Stimulated activated CD8-positive, alpha-beta memory T cell treated with anti-CD3 and anti-CD28 coated beads, Interleukin-2, amount 100 ng/mL, for 48 hours (primary cell): ENCODE data around the gene SHC3.

Source experiments
- DNase-seq, 2 donors: peaks; one replicate each; pipeline ENCODE4 v3.0.0-alpha.2; 2020; ENCODE audit warnings: low read depth in 2 of 2

The SHC3 gene

GRCh38 chr9:89052470-89053097 lies 126.0 kb downstream of the SHC3 start:
- DNase-seq: no peak

GRCh38 chr9:89051421-89052025 lies 127.1 kb downstream of the SHC3 start:
- no peak for DNase-seq

DNA sequence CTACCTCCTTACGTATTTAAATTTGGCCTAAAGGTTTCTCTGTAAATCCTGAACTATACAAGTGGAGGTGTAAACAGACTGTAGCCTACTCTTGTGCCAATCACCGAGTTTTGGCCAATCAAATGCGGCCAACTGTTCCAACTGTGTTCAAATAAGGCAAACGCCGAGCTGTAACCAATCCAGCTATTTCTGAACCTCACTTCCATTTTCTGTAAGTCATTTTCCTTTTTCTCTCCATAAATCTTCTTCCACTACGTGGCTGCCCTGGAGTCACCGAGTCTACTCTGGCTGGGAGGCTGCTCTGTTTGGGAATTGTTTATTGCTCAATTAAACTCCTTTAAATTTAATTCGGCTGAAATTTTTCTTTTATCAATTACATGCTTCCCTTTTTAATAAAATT lies 129.0 kb downstream of the SHC3 start:
- DNase-seq: no peak

DNA sequence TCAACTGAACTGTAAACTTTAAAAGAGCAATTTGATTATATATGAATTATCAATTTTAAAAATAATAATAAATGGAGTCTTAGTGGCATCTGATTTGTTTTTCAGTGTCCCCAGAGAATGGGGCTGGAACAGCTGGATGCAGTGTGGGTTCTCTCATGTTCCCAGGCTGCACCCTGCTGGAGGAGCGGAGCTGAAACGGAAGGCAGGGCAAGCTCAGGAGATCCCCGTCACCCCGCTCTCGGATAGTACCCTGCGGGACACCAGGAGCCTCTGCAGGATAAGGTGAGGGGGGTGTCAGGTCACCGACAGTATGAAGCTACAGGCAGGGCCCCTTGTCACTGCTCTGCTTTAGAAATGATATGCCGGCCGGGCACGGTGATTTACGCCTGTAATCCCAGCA lies 130.0 kb downstream of the SHC3 start:
- DNase-seq: no peak

GRCh38 chr9:89047667-89048066 lies 131.0 kb downstream of the SHC3 start:
- no peak for DNase-seq

DNA sequence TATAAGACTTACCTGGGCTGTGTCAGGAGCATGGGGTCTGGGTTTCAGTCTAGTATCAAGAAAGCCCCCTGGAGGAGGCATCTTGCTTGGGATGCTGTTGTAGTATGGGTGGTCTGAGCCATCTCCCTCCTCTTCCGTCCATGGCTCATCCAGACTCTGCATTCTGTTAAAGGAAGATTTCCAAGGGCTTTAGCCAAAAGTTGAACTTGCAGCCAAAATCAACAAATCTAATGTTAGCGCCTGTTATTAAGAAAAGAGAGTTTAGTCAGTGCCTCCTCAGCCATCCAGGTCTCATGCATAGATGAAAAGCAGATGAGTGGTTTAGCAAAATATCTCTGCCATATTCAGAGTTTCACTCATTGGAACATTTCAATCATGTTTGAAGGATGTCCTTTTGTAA lies 131.8 kb downstream of the SHC3 start:
- no peak for DNase-seq

- DNase-seq: no peak
Measured at GRCh38 chr9:89044881-89045280, 133.7 kb downstream of the SHC3 start.

DNA sequence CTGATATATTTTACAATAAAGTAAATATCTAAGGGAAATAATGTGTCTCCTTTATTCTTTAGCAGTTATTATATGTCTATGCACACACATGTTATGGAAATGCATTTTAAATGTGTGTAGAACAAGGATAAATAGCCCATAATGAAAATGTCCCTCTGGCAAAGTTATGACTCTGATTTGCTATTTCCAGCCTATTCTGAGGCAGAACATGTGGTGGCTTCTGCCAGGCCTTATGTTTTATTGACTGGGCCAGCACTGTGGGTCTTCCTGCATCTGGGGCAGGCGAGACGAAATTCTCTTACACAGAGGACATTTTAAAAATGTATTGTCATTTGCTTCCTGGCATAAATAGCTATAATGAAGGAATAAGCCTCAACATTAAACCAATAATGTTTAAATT lies 134.5 kb downstream of the SHC3 start:
- DNase-seq: no peak

DNA sequence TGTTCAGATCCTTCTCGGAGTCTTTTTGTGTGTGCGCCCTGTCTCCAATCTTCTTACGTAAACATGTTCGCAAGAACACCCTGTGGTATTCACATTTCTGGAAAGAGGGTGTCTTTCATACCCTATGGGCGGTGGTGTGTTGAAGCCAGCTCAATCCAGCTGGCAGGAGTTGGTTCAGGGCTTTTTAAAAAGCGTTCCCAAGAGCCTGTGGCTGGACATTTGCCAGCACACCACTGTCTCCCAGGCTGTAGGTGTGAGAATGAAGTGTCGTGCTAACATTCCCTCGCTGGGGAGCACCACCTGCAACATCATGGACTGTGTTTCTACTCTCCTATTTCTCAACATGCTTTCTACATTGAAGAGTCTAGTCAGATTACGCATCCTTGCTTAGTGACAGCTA lies 135.6 kb downstream of the SHC3 start:
- DNase-seq: no peak

DNA sequence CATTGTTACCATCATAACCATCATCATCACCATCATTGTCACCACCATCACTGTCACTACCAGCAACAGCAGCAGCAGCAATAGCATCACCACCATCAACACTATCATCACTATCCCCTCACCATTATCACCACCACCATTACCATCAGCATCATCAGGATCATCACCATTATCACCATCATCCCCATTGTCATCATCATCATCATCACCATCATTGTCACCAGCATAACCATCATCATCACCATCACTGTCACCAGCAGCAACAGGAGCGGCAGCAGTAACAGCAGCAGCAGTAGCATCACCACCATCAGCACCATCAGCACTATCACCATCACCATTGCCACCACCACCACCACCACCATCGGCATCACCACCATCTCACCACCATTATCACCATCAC lies 139.0 kb downstream of the SHC3 start:
- no peak for DNase-seq

DNA sequence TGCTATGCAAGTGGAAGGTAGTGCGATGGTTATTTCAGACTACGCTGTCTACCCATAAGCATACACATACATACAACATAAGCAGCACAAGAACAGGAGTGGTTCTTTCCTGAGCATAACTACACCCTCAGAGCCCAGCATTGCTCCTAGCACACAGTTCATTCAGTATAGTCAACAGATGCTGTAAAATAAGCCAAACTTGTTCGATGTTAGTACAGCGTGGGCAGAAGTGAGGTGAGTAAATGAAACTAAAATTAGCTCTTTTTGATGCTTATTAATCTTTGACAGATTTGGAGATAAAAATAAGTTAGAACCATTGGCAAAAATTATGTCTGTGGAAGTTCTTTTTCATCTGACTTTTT lies 139.5 kb downstream of the SHC3 start:
- DNase-seq: no peak

- DNase-seq: no peak
Measured at GRCh38 chr9:89038382-89039103, 140.1 kb downstream of the SHC3 start.

- no peak for DNase-seq
Measured at GRCh38 chr9:89037891-89038290, 140.7 kb downstream of the SHC3 start.

DNA sequence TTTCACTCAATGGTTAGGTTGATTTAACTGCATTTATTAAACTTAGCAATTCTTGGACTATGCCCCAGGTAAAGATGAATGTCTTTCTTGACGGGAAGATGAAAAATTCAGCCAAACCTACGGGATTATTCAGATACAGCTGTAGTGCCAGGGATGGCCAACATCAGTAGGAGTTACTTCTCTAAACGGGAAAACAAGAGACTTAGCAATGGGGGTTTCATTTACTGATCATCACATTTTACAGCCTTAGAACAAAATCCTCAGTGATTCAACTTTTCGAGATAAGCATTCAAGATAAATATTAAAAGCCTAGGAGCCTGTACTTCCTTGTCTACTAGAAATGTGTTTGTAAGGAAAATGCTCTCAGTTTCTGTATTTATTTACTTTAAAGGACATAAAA lies 141.3 kb downstream of the SHC3 start:
- DNase-seq: no peak

DNA sequence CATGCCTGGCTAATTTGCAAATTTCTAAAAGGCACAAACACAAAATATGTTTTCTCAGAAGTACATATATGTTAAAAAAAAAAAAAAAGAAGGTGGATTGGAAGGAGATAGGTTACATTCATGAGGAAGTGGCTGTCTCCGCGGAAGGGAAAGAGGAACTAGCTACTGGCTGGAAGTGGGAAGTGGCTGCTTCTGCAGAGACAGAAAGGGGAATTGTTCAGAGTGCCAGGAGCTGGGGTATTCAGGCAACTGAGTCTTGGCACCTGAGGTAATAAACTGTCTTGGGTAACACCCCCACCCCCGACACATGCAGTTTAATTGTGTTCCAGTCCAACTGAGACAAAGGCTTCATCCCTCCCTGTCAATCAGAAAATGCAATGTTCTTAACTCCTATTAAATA lies 141.7 kb downstream of the SHC3 start:
- DNase-seq: no peak

DNA sequence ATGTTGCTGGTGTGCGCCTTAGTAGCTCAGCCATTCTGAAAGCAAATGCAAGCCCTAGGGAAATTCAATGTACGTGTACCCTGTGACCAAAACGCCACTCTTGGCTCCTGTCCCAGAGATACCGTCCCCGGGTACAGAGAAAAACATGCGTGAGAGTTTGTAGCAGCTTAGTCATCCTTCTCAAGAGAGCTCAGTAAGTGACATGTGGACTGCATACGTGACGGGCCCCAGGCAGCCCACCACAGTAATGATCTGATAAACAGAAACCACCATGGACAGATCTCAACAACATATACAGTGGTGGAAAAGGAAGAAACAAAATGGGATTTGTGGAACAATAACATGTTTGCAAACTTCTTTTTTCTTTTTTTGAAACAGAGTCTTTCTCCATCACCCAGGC lies 142.2 kb downstream of the SHC3 start:
- no peak for DNase-seq

DNA sequence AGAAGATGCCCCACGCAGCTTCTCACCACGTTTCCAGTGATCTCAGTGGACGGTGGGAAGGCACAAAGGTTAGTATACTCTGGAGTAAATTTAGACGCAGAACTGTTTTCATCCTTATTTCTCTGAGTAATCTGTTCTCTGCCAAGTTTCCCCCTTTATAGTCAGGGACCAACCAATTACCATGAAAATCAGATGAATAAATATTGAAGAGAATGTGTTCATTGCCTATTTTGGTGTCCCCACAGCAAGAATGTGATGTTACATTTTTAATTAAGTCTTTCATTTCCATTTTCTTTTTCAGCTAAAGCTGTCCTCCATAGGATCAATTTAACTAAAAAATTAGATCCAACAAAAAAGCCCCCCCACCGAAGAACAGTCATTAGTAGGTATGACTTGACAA lies 146.0 kb downstream of the SHC3 start:
- DNase-seq: no peak

GRCh38 chr9:89032173-89032572 lies 146.4 kb downstream of the SHC3 start:
- no peak for DNase-seq

DNA sequence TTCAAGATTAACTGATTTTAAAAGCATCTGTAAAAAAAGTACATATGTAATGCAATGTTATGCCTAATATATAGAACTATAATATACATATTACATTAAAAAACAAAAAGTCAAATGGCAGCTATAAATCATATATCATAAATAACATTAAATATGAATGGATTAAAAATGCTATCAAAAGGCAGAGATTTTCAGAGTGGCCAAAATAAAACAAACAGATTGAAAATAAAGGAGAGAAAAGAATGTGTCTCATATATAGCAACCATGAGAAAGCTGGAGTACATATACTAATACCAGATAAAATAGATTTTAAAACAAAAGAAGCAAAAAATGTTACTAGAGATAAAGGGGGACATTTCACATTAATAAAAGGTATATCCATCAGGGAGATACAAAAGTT lies 148.8 kb downstream of the SHC3 start:
- DNase-seq: no peak

DNA sequence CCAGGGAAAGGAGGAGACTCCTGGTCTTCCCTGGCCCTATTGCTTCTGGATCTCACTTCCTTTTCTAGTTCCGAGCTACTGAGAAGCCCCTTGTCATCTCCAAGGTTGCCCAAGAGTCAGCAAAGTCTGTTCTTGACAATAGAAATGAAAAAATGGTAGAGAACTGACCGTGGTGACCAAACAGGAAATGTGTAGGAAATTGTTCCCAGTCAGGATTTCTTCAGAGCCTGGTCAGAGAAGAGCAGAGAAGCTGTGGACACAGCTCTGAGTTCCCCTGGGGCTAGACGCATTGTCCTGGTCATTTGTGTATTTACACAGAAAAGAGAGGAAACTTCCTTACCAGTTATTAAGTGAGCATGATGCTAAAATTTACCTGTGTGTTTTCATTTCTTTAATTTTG lies 151.7 kb downstream of the SHC3 start:
- DNase-seq: no peak

DNA sequence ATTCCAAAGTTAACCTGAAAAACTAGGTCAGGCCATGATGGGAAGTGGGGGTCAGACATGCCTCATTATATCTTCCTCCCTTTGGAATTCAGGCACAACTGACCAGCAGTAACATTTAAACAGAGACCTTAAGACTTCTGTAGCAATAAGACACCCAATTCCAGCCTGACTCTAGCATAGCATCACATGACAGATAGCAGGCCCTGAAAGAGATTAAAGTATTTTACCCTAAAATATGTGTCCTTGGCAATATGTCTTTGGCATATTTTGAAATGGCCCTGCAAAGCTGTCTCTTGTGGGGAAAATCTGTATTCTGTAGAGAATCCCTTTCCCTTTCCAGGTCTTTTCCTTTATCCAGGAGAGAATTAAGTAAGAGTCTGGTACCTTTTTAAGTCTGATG lies 153.1 kb downstream of the SHC3 start:
- DNase-seq: no peak

DNA sequence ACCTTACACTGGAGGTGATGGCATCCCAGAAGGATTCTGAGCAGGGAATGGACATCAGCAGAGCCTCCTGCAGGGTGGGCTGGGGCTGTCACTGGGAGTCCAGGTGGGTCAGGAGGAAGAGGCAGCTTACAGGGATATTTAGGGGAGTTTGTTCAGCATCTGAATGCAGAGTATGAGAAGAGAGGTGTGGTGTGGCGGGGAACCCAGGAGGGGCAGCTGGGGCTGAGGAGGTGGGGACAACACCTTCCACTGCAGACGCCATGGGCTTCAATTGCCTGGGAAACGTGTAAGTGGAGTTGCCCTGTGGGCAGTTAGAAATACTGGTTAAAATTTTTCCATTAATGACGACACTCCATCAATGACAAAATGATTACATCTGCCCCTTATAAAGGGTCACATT lies 153.9 kb downstream of the SHC3 start:
- DNase-seq: no peak

GRCh38 chr9:89023740-89024139 lies 154.9 kb downstream of the SHC3 start:
- no peak for DNase-seq

DNA sequence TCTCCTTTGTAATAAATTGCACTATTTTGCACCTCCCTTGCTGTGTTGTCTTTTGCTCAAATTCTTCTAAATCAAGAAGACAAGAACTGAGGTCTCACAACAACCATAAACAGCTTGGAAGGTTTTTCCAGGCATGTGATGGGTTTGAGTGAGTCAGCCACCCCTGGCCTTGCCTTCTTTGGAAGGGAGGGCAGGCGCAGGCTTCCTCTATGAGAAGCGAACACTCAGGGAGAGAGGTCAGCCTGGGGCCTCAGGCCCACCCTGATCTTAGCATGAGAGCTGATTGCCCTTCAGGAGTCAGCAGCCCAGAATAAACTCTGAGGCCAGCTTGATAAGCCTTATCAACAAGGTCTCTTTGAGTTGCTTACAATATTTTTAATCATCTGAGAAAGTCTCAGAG lies 155.7 kb downstream of the SHC3 start:
- DNase-seq: no peak
